ENCODE measurements around the gene TMEM201.
"Not testable (repeated sequence)": the region's sequence is repeated elsewhere in the genome, so short reads cannot be mapped to it uniquely, and the experiment has no call there.

Gene TMEM201

DNA sequence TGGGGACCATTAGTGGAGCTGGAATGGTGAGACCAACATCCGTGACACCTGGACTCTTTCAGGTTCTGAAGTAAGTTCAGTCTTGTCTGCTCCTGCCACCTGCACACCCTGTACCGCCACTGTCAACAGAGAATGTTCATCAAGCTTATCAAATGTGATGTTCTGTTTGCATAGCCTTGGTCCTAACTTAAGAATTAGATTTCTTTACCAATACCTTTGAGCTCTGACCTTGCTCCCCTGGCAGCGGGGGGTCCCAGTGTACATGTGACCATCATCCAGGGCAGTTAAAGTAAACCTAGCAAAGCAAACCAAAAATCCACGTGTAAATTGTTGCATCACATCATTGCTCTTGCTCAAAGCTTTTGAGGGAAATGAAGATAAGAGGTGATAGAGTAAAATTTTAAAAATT is 35.0 kb upstream of the TMEM201 start:
- Histone ChIP-seq H3K4me3 (no peak overlapping the region), H3K9me3 (replicated peaks in 1 of 11) (peaks cover 0 to 3% (median 0%) of the 10 kb centered on the region in 11 experiments; a peak in 1 of 22 replicates), H4K20me1 (peaks cover 27 to 100% (median 93%) of the 10 kb centered on the region in 11 experiments; a peak in 21 of 22 replicates), H3K27me3 (no peaks in the 10 kb centered on the region), H3K36me3 (peaks cover 54 to 91% (median 76%) of the 10 kb centered on the region in 11 experiments), H3K4me1 (peaks cover 0 to 22% (median 15%) of the 10 kb centered on the region in 10 experiments; a peak in 12 of 20 replicates), H3K9ac (no peak overlapping the region), H3K4me2 (no peak overlapping the region), H3K27ac (no peak overlapping the region)
- peak in 2 of 11 experiments; percentile 15 to 46; a peak in 1 of 22 replicates for TF ChIP-seq Cebpa-rat (IDR thresholded peaks at IDR 0.05)

DNA sequence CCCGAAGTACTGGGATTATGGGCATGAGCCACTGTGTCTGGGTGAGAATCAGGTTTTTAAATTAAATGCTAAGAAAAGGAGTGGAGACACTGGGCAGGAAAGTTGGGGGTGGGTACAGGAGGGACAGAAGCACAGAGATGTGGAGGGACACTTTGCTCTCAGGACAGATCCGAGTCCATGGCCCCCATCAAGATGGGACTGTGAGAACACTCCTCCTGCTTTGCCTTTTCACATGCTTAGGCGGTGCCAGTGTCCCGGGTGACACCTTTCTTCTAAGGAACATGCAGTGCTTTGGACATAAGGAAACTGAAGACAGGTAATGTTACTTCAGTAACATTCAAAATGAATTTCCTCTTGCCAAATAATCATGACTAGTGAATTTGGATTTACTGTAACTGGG is 32.8 kb upstream of the TMEM201 start:
- Histone ChIP-seq H3K9me3 (replicated peaks in 1 of 11) (no peaks in the 10 kb centered on the region), H4K20me1 (peaks cover 16 to 98% (median 77%) of the 10 kb centered on the region in 11 experiments; a peak in 21 of 22 replicates), H3K27ac (no peak overlapping the region), H3K4me2 (no peak overlapping the region), H3K36me3 (peaks cover 68 to 94% (median 80%) of the 10 kb centered on the region in 11 experiments), H3K4me3 (no peak overlapping the region), H3K4me1 (peaks cover 0 to 22% (median 15%) of the 10 kb centered on the region in 10 experiments; a peak in 12 of 20 replicates), H3K27me3 (no peaks in the 10 kb centered on the region), H3K9ac (no peak overlapping the region)
- TF ChIP-seq Cebpa-rat (IDR thresholded peaks at IDR 0.05): no peak

DNA sequence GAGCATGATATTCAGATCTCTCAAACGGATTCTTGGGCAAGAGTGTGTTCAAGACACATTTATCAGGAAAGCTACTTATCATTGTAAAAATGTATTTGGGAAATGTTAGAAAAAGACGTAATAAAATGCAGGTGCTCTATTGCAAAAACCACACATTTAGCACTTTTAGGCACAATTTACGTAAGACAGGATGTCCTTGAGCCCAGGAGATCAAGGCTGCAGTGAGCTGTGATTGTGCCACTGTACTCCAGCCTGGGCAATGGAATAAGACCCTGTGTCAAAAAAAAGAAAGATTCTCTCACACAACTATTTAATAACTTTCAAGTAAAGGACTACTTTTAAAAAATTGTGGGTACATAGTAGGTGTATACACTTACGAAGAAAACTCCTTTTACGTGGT is 31.1 kb upstream of the TMEM201 start:
- Histone ChIP-seq H3K9me3 (replicated peaks in 1 of 11) (peaks cover 0 to 8% (median 0%) of the 10 kb centered on the region in 11 experiments; a peak in 2 of 22 replicates), H3K27ac (peak overlapping the region in 4 of 11 experiments; percentile 2 to 47 (median 26); a peak in 4 of 22 replicates), H3K4me2 (peak overlapping the region in 7 of 11 experiments; percentile 1 to 48 (median 32); a peak in 8 of 22 replicates), H3K4me1 (peaks cover 0 to 22% (median 15%) of the 10 kb centered on the region in 10 experiments; a peak in 13 of 20 replicates), H3K9ac (peak overlapping the region in 1 of 11 experiments; percentile 9; a peak in 2 of 22 replicates), H3K4me3 (no peak overlapping the region), H3K36me3 (peaks cover 84 to 95% (median 92%) of the 10 kb centered on the region in 11 experiments), H3K27me3 (no peaks in the 10 kb centered on the region), H4K20me1 (peaks cover 0 to 93% (median 60%) of the 10 kb centered on the region in 11 experiments; a peak in 20 of 22 replicates)
- no peak for TF ChIP-seq Cebpa-rat (IDR thresholded peaks at IDR 0.05)

DNA sequence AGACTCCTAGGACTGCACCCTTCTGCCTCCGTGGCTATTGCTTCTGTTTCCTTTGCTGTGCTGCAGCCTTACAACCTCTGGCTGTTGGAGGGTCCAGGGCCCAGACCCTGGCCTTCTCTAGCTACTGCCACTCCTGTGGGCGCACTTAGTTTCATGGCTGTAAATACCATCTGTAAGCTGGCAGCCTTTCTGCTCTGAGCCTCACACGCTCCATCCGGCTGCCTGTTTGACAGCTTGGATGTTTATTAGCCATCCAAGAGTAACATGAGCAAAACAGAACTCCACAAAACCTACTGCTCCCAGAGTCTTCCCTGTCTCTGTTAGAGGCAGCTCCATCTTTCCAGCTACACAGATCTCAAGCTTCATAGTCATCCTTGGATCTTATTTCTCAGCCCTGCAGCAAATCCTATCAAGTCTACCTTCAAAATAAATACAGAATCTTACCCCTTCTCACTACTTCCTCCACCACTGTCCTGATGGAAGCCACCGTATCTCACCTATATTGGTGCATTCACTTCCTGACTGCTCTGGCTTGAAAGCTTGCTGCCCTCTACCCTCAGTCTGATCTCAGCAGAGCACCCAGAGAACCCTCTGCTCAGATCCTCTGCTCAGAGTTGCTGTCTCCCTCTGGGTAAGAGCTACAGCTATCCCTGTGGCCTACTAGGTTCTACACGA is 30.3 kb upstream of the TMEM201 start:
- Histone ChIP-seq H3K36me3 (peaks cover 87 to 99% (median 96%) of the 10 kb centered on the region in 11 experiments), H3K27ac (peak overlapping the region in 3 of 11 experiments; percentile 1 to 41 (median 23); a peak in 4 of 22 replicates), H3K9me3 (replicated peaks in 1 of 11) (peaks cover 0 to 10% (median 1%) of the 10 kb centered on the region in 11 experiments; a peak in 11 of 22 replicates), H3K4me2 (no peak overlapping the region; a peak in 1 of 22 replicates), H3K4me3 (no peak overlapping the region), H3K4me1 (peaks cover 0 to 22% (median 15%) of the 10 kb centered on the region in 10 experiments; a peak in 13 of 20 replicates), H4K20me1 (peaks cover 0 to 86% (median 52%) of the 10 kb centered on the region in 11 experiments; a peak in 17 of 22 replicates), H3K9ac (no peak overlapping the region; a peak in 1 of 22 replicates), H3K27me3 (no peaks in the 10 kb centered on the region)
- TF ChIP-seq Cebpa-rat (IDR thresholded peaks at IDR 0.05): no peak

DNA sequence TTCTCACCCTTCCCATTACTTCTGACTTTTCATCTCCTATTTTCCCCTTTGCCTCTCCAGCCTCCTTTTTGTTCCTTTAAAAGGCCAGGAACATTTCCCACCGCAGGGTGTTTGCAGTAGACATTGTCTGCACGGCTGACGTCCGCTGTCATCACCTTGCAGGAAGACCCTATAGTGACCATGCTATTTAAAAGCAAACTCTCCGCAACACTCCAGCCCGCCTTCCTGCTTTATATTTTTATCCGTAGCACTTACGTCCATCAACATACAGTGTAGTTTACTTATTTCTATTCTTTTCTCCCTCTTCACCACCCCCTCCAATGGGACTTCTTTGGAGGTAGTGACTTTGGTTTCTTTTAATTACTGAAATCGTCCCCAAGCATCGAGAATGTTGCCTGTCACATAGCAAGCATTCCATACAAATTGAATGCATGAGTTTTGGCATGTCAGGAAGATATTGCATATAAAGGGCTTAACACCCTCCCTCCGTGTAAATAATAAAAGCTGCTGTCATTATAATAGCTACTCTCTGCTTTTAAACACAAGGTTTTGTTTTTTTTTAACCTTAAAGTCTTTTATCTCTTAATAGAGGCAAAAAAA is 29.7 kb upstream of the TMEM201 start:
- TF ChIP-seq Cebpa-rat (IDR thresholded peaks at IDR 0.05): no peak
- Histone ChIP-seq H3K27me3 (no peaks in the 10 kb centered on the region), H3K9me3 (replicated peaks in 1 of 11) (peaks cover 0 to 17% (median 7%) of the 10 kb centered on the region in 11 experiments; a peak in 13 of 22 replicates), H3K36me3 (peaks cover 87 to 99% (median 96%) of the 10 kb centered on the region in 11 experiments), H4K20me1 (peaks cover 0 to 86% (median 46%) of the 10 kb centered on the region in 11 experiments; a peak in 17 of 22 replicates), H3K4me3 (no peak overlapping the region), H3K4me1 (peaks cover 0 to 22% (median 15%) of the 10 kb centered on the region in 10 experiments; a peak in 13 of 20 replicates), H3K9ac (no peak overlapping the region), H3K4me2 (no peak overlapping the region), H3K27ac (peak overlapping the region in 2 of 11 experiments; percentile 1 to 41; a peak in 1 of 22 replicates)

DNA sequence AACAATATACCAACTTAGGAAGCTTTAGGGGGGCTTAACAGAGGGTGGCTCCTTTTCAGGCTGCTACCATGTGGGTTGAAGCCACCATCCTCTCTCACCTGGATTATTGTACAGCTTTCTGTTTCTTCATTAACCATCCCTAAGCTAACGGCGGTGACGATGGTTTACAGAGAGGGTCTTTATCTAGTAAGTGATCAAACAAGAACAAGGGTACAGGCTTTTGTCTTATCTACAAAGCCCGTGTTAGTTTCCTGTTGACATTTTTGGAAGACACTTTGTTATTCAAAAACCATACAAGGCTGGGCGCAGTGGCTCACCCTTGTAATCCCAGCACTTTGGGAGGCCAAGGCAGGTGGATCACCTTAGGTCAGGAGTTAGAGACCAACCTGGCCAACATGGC is 29.0 kb upstream of the TMEM201 start:
- H3K27ac ChIP-seq: no peak overlapping the region
- peaks cover 0 to 21% (median 10%) of the 10 kb centered on the region in 11 experiments; a peak in 13 of 22 replicates for H3K9me3 ChIP-seq (replicated peaks in 1 of 11)
- H3K4me1 ChIP-seq: peaks cover under 1 to 27% (median 19%) of the 10 kb centered on the region in 10 experiments; a peak in 13 of 20 replicates
- peaks cover 0 to 84% (median 42%) of the 10 kb centered on the region in 11 experiments; a peak in 16 of 22 replicates for H4K20me1 ChIP-seq
- no peak for TF ChIP-seq Cebpa-rat (IDR thresholded peaks at IDR 0.05)
- H3K9ac ChIP-seq: no peak overlapping the region; a peak in 1 of 22 replicates
- no peak overlapping the region for H3K4me3 ChIP-seq
- H3K36me3 ChIP-seq: peaks cover 84 to 99% (median 95%) of the 10 kb centered on the region in 11 experiments
- no peak overlapping the region for H3K4me2 ChIP-seq
- no peaks in the 10 kb centered on the region for H3K27me3 ChIP-seq

DNA sequence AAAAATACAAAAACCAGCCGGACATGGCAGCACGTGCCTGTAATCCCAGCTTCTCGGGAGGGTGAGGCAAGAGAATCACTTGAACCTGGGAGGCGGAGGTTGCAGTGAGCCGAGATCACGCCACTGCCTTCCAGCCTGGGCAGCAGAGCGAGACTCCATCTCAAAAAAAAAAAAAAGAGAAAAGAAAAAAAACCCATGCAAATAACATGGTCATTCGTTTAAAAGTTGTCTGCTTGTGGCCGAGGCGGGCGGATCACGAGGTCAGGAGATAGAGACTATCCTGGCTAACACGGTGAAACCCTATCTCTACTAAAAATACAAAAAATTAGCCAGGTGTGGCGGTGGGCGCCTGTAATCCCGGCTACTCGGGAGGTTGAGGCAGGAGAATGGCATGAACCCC is 28.6 kb upstream of the TMEM201 start:
- Histone ChIP-seq H4K20me1 (peaks cover 0 to 84% (median 44%) of the 10 kb centered on the region in 11 experiments; a peak in 16 of 22 replicates), H3K9me3 (replicated peaks in 1 of 11) (peaks cover 0 to 21% (median 10%) of the 10 kb centered on the region in 11 experiments; a peak in 13 of 22 replicates), H3K4me1 (peaks cover 4 to 30% (median 23%) of the 10 kb centered on the region in 10 experiments; a peak in 15 of 20 replicates), H3K36me3 (peaks cover 80 to 98% (median 94%) of the 10 kb centered on the region in 11 experiments)
- not testable (repeated sequence) for H3K9ac ChIP-seq, H3K4me3 ChIP-seq, H3K27ac ChIP-seq, H3K27me3 ChIP-seq, H3K4me2 ChIP-seq

DNA sequence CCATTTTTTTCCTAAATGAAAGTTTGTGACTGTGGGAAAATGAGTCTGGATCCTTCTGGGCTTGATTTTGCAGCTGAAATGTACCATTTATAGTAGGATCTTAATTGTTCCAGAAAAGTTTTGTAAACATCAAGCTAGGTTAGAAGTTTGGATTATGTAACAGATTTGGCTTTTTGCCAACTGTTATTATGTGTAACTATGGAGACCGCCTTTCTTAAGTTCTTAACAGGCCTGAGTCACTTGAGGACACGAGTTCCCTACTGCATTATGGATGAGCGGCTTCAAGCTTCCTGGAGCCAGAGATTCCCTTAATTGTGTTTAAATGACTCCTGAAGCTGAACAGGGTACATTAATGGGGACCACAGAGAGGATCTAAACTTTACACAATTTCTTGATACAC is 27.3 kb upstream of the TMEM201 start:
- Histone ChIP-seq H3K27ac (no peak overlapping the region), H3K4me1 (peaks cover 4 to 38% (median 30%) of the 10 kb centered on the region in 10 experiments; a peak in 15 of 20 replicates), H3K9ac (no peak overlapping the region), H3K9me3 (replicated peaks in 1 of 11) (peaks cover 0 to 21% (median 10%) of the 10 kb centered on the region in 11 experiments; a peak in 13 of 22 replicates), H3K4me2 (no peak overlapping the region), H3K36me3 (peaks cover 66 to 90% (median 89%) of the 10 kb centered on the region in 11 experiments), H4K20me1 (peaks cover 0 to 84% (median 40%) of the 10 kb centered on the region in 11 experiments; a peak in 17 of 22 replicates), H3K27me3 (no peaks in the 10 kb centered on the region), H3K4me3 (no peak overlapping the region)
- TF ChIP-seq Cebpa-rat (IDR thresholded peaks at IDR 0.05): no peak
